IPS DF 6.9 (cell line): ENCODE results near the gene CGNL1.

Experiments used
- DNase-seq: peaks from one replicate; pipeline ENCODE4 v3.0.0-alpha.2; 2013; ENCODE audit warnings: low read depth, low spot score
- H3K27ac ChIP-seq: one replicate; pipeline ENCODE4 v1.5.1; 2013; ENCODE audit warnings: low read length, control low read depth
- H3K27me3 ChIP-seq: 2 replicates; pipeline ENCODE4 v1.6.1; 2013; ENCODE audit warnings: mild to moderate bottlenecking, low read length; ENCODE audit not compliant: control insufficient read depth, insufficient read depth
- H3K36me3 ChIP-seq: 2 replicates; pipeline ENCODE4 v1.6.1; 2013; ENCODE audit warnings: low read length; ENCODE audit not compliant: control insufficient read depth, insufficient read depth
- H3K4me1 ChIP-seq: 2 replicates; pipeline ENCODE4 v1.6.1; 2013; ENCODE audit warnings: low read length; ENCODE audit not compliant: control insufficient read depth, insufficient read depth
- H3K4me3 ChIP-seq: 2 replicates; pipeline ENCODE4 v1.5.1; 2013; ENCODE audit warnings: mild to moderate bottlenecking, low read length
- H3K9me3 ChIP-seq: 2 replicates; pipeline ENCODE4 v1.6.1; 2013; ENCODE audit warnings: low read length, inconsistent platforms; ENCODE audit not compliant: control insufficient read depth, insufficient read depth
- WGBS: extraction: QIAGEN DNeasy Blood & Tissue Kit; methylation state at CpG from one replicate; pipeline ENCODE4 v1.1.7; 2013; ENCODE audit warnings: mixed read lengths, missing lambda C conversion rate; ENCODE audit not compliant: insufficient read length, insufficient coverage; 5-methylcytosine and 5-hydroxymethylcytosine counted together

Gene CGNL1

DNA sequence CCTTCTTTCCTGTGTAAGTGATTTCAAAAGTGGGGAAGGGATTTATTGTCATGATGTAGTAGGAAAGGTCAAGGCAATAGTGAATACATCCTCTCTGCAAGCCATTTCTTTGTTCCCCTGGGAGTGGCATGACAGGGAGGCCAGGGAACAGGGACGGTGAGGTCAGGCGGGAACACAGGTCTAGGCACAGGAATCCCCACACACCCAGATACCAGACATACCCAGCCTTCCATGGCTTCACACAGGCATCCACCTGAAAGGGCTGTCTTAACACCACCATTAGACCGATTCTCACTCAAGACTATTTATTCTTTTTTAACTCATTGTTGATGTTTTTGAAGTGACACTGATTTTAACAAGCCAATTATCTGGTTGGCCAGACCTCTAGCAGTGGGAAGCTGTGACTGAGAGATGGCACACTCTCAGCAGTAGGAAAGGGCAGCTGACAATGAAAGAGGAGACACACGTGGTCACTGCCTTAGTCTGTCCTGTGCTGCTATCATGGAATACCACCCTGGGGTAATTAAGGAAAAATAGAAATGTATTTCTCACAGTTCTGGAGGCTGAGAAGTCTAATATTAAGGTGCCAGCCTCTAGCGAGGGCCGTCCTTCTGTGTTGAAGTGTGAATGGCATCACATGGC lies 140.8 kb downstream of the CGNL1 start:
- no CpG with 5 or more reads among the region's 6 CpGs for WGBS
- no peaks in the 10 kb centered on the region; the same call in 1 of the 2 replicates for H3K36me3 ChIP-seq
- H3K27ac ChIP-seq: no peak overlapping the region
- H3K9me3 ChIP-seq: no peaks in the 10 kb centered on the region
- no peaks in the 10 kb centered on the region for H3K27me3 ChIP-seq
- H3K4me1 ChIP-seq: no peaks in the 10 kb centered on the region
- H3K4me3 ChIP-seq: no peak overlapping the region
- no peak for DNase-seq

- Histone ChIP-seq H3K27ac (no peak overlapping the region), H3K36me3 (no peaks in the 10 kb centered on the region; the same call in 1 of the 2 replicates)
- no CpG with 5 or more reads among the region's 13 CpGs for WGBS
Measured at GRCh38 chr15:57518779-57519405, 142.6 kb downstream of the CGNL1 start.

DNA sequence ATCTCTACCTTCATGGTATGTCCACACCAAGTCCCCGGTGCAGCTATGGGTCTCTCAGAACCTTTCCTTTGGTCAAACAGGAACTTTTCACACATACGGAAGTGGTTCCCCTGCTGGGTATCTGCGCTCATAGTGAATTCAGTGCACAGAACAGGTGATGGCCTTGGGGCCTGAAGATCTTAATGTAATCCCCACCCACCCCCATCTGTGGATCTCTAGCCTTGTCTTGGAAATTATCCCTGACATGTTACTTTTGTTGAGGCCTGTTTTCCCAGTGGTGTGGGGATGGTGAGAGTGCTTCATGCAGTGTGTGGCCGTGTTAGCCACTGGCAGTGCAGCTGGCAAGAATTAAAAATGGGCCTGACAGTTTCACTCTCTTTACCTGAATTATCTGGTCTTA lies 143.5 kb downstream of the CGNL1 start:
- Histone ChIP-seq H3K9me3 (no peaks in the 10 kb centered on the region), H3K27me3 (no peaks in the 10 kb centered on the region), H3K4me1 (no peaks in the 10 kb centered on the region), H3K36me3 (no peaks in the 10 kb centered on the region; the same call in 1 of the 2 replicates), H3K27ac (no peak overlapping the region), H3K4me3 (no peak overlapping the region)
- DNase-seq: no peak
- no CpG with 5 or more reads among the region's 4 CpGs for WGBS

More at GRCh38 chr15:57518779-57519405, 142.6 kb downstream of the CGNL1 start:
- no peaks in the 10 kb centered on the region for H3K4me1 ChIP-seq
- H3K4me3 ChIP-seq: no peak overlapping the region
- no peaks in the 10 kb centered on the region for H3K27me3 ChIP-seq
- DNase-seq: no peak
- no peaks in the 10 kb centered on the region for H3K9me3 ChIP-seq

DNA sequence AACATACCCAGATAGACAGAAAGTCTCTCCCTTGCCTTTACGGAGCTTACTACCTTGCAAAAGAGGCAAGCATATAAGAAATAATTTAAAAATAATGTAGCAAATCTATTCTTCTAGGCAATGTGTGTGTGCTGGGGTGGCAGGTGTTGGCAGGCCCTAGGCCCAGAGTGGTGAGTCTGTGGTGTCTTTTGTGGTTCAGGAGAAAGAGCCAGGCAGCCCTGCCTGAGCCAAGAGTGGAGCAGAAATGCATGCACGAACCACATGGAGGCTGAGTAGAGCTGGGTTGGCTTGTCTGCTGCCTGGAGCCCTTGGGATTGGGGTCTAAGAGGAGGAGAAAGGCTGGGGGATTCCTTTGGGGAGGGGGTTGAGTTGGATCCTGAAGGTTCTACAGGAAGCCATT lies 145.2 kb downstream of the CGNL1 start:
- Histone ChIP-seq H3K36me3 (no peaks in the 10 kb centered on the region; the same call in 1 of the 2 replicates), H3K4me1 (no peaks in the 10 kb centered on the region), H3K9me3 (no peaks in the 10 kb centered on the region), H3K4me3 (no peak overlapping the region), H3K27ac (no peak overlapping the region), H3K27me3 (no peaks in the 10 kb centered on the region)
- no CpG with 5 or more reads among the region's 2 CpGs for WGBS
- no peak for DNase-seq

GRCh38 chr15:57522148-57522547 lies 145.8 kb downstream of the CGNL1 start:
- no peaks in the 10 kb centered on the region; the same call in 1 of the 2 replicates for H3K36me3 ChIP-seq
- no peak overlapping the region for H3K4me3 ChIP-seq
- H3K27me3 ChIP-seq: no peaks in the 10 kb centered on the region
- no peaks in the 10 kb centered on the region for H3K4me1 ChIP-seq
- no CpG with 5 or more reads among the region's 9 CpGs for WGBS
- no peak overlapping the region for H3K27ac ChIP-seq
- H3K9me3 ChIP-seq: no peaks in the 10 kb centered on the region
- no peak for DNase-seq

- H3K4me3 ChIP-seq: no peak overlapping the region
- no peak overlapping the region for H3K27ac ChIP-seq
- no peaks in the 10 kb centered on the region for H3K27me3 ChIP-seq
- H3K9me3 ChIP-seq: no peaks in the 10 kb centered on the region
- H3K4me1 ChIP-seq: no peaks in the 10 kb centered on the region
- DNase-seq: no peak
- no CpG with 5 or more reads among the region's 2 CpGs for WGBS
- H3K36me3 ChIP-seq: peaks cover 6% of the 10 kb centered on the region; the same call in 1 of the 2 replicates
Measured at GRCh38 chr15:57525581-57525980, 149.3 kb downstream of the CGNL1 start.

GRCh38 chr15:57526076-57526475 lies 149.8 kb downstream of the CGNL1 start:
- DNase-seq: no peak
- H3K27me3 ChIP-seq: no peaks in the 10 kb centered on the region
- peaks cover 6% of the 10 kb centered on the region; the same call in 1 of the 2 replicates for H3K36me3 ChIP-seq
- H3K4me3 ChIP-seq: no peak overlapping the region
- H3K9me3 ChIP-seq: no peaks in the 10 kb centered on the region
- no peak overlapping the region for H3K27ac ChIP-seq
- no peaks in the 10 kb centered on the region for H3K4me1 ChIP-seq

DNA sequence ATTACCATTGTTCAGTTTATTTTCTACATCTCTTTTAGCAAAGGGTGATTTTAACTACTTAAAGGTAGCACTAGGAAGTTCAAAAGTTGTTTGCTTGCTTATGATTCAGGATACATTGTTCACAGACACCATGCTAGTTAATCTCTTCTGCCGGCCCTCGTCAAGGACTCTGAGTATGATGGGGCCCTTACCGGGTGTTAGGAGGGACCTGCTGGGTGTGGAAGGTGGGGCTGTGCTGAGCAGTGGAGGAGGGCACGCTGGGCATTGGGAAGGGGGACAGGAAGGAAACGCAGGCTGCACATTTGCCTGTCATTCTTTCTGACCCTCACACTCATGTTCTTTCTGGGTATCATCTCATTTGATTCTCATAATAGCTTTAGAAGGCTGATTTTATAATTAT lies 150.3 kb downstream of the CGNL1 start:
- no peaks in the 10 kb centered on the region for H3K4me1 ChIP-seq
- H3K4me3 ChIP-seq: no peak overlapping the region
- H3K27me3 ChIP-seq: no peaks in the 10 kb centered on the region
- DNase-seq: no peak
- WGBS: no CpG with 5 or more reads among the region's 5 CpGs
- H3K9me3 ChIP-seq: no peaks in the 10 kb centered on the region
- H3K36me3 ChIP-seq: peaks cover 6% of the 10 kb centered on the region; the same call in 1 of the 2 replicates
- no peak overlapping the region for H3K27ac ChIP-seq

- Histone ChIP-seq H3K9me3 (no peaks in the 10 kb centered on the region), H3K27ac (no peak overlapping the region), H3K4me3 (no peak overlapping the region), H3K27me3 (no peaks in the 10 kb centered on the region), H3K36me3 (peaks cover 6% of the 10 kb centered on the region; the same call in 1 of the 2 replicates), H3K4me1 (no peaks in the 10 kb centered on the region)
- DNase-seq: peak; percentile 47
- WGBS: no CpG with 5 or more reads among the region's 9 CpGs
Measured at GRCh38 chr15:57527382-57528091, 151.2 kb downstream of the CGNL1 start.

DNA sequence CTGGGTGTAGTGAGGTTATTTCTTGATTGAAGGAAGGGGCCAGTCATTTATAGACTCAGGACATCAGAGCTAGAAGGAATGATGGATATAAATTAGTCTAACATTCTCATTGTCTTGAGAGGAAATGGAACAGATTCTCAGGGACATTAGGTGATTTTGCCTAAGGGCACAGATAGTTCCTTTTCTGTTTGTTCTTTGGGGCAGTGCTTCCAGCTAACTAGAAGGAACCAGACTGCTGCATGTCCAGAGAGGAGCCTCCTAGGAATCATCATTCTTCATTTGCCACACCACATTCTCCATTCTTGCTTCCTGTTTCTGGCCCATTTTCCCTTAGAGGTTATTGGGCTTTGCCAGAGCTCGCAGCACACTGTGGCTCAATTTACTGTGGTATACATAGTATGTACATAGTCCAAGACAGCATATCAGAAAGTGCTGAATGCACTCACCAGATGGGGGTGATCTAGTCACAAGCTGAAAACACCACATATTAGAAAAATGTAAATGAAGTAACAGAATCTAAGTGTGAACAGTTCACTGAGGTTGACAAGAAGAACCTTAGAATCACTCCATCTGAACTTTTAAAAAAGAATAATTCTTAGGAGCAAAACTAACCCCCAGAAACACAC lies 152.7 kb downstream of the CGNL1 start:
- no peaks in the 10 kb centered on the region for H3K27me3 ChIP-seq
- H3K36me3 ChIP-seq: peaks cover 6% of the 10 kb centered on the region; the same call in 1 of the 2 replicates
- WGBS: no CpG with 5 or more reads among the region's 1 CpG
- no peaks in the 10 kb centered on the region for H3K4me1 ChIP-seq
- H3K4me3 ChIP-seq: no peak overlapping the region
- H3K27ac ChIP-seq: no peak overlapping the region
- H3K9me3 ChIP-seq: no peaks in the 10 kb centered on the region
- DNase-seq: no peak
